Ishikawa (cell line): ENCODE data around the gene LHX8.

ENCODE experiments used
- EGR1 ChIP-seq: IDR thresholded peaks from 2 replicates; pipeline ENCODE4 v1.6.1; 2012
- EP300 ChIP-seq: IDR thresholded peaks from 2 replicates; pipeline ENCODE4 v1.6.1; 2012; ENCODE audit warnings: borderline replicate concordance
- MAX ChIP-seq: IDR thresholded peaks from 2 replicates; pipeline ENCODE4 v1.6.1; 2012
- NFIC ChIP-seq: IDR thresholded peaks from 2 replicates; pipeline ENCODE4 v1.6.1; 2012
- RAD21 ChIP-seq: IDR thresholded peaks from 2 replicates; pipeline ENCODE4 v1.6.1; 2012; ENCODE audit warnings: low read depth
- TAF1 ChIP-seq: IDR thresholded peaks from 2 replicates; pipeline ENCODE4 v1.6.1; 2012; ENCODE audit warnings: low read depth, mild to moderate bottlenecking
- YY1 ChIP-seq: IDR thresholded peaks from 2 replicates; pipeline ENCODE4 v1.6.1; 2012; ENCODE audit warnings: low read depth
- TF ChIP-seq, protein P1 (sequence below): IDR thresholded peaks from 2 replicates; pipeline ENCODE4 v1.6.1; 2012

DNA sequence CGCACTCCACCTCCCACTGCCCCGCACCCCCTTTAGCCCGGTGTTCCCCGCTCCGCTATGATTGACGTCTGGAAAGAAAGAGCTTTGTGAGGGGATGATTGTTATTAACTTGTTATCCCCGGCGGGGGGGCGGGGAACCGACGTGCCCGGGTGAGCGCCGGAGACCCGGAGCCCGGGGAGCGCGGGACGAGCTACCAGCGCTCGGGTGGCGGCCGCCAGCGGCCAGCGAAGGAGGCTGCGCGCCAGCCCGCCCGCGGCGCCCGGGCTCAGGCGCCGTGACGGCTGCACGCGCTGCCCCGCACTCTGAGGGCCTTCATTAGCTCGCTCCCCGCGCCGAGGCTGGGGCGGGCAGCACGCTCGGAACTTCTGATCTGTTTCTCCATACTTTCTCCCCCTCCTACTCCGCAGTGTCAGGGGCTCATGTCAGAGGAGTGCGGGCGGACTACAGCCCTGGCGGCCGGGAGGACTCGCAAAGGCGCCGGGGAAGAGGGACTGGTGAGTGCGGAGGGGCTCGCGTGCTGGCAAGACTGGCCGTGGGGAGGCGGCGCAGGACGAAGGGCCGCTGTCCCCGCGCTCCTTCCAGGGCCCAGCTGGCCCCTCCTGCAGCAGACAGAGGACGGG lies 2.1 kb downstream of the LHX8 start:
- no peak for TF ChIP-seq YY1
- TF ChIP-seq MAX = no peak
- TF ChIP-seq NFIC = no peak
- no peak for TF ChIP-seq EGR1
- TF ChIP-seq EP300 = no peak
- TF ChIP-seq TAF1 = no peak
- no peak for TF ChIP-seq RAD21
- TF ChIP-seq, protein P1, sequence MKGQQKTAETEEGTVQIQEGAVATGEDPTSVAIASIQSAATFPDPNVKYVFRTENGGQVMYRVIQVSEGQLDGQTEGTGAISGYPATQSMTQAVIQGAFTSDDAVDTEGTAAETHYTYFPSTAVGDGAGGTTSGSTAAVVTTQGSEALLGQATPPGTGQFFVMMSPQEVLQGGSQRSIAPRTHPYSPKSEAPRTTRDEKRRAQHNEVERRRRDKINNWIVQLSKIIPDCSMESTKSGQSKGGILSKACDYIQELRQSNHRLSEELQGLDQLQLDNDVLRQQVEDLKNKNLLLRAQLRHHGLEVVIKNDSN = no peak
